ENCODE results near the gene SLC15A1.

Gene SLC15A1

GRCh38 chr13:98690348-98691022 is 62.0 kb downstream of the SLC15A1 start:
- no peak for DNase-seq

GRCh38 chr13:98689347-98689968 is 63.0 kb downstream of the SLC15A1 start:
- DNase-seq = no peak

- DNase-seq = no peak
Measured at GRCh38 chr13:98688373-98688772, 64.1 kb downstream of the SLC15A1 start.

- no peak for DNase-seq
Measured at GRCh38 chr13:98687319-98687718, 65.2 kb downstream of the SLC15A1 start.

GRCh38 chr13:98686270-98686669 is 66.2 kb downstream of the SLC15A1 start:
- DNase-seq = no peak

- DNase-seq = no peak
Measured at GRCh38 chr13:98685146-98685545, 67.3 kb downstream of the SLC15A1 start.

GRCh38 chr13:98681049-98681448 is 71.4 kb downstream of the SLC15A1 start:
- no peak for DNase-seq

- DNase-seq = no peak
Measured at GRCh38 chr13:98678741-98679140, 73.7 kb downstream of the SLC15A1 start.

GRCh38 chr13:98677398-98677797 is 75.1 kb downstream of the SLC15A1 start:
- DNase-seq = no peak

GRCh38 chr13:98676239-98676638 is 76.2 kb downstream of the SLC15A1 start:
- DNase-seq = no peak

GRCh38 chr13:98675837-98676236 is 76.6 kb downstream of the SLC15A1 start:
- DNase-seq = no peak

GRCh38 chr13:98675066-98675465 is 77.4 kb downstream of the SLC15A1 start:
- no peak for DNase-seq

- DNase-seq = peak; percentile 25
Measured at GRCh38 chr13:98672947-98673613, 79.4 kb downstream of the SLC15A1 start.

GRCh38 chr13:98668155-98668554 is 84.3 kb downstream of the SLC15A1 start:
- DNase-seq = no peak

- DNase-seq = no peak
Measured at GRCh38 chr13:98665638-98665995, 86.9 kb downstream of the SLC15A1 start.

- DNase-seq = no peak
Measured at GRCh38 chr13:98664924-98665637, 87.4 kb downstream of the SLC15A1 start.

GRCh38 chr13:98664510-98664909 is 88.0 kb downstream of the SLC15A1 start:
- no peak for DNase-seq

- no peak for DNase-seq
Measured at GRCh38 chr13:98664047-98664446, 88.4 kb downstream of the SLC15A1 start.

GRCh38 chr13:98658131-98658530 is 94.3 kb downstream of the SLC15A1 start:
- DNase-seq = no peak

GRCh38 chr13:98657506-98658085 is 94.9 kb downstream of the SLC15A1 start:
- DNase-seq = no peak

- DNase-seq = no peak
Measured at GRCh38 chr13:98656223-98656622, 96.2 kb downstream of the SLC15A1 start.

- peak; percentile 61 for DNase-seq
Measured at GRCh38 chr13:98653463-98653985, 98.9 kb downstream of the SLC15A1 start.

All from effector CD4-positive, alpha-beta T cell (primary cell).